DMS153 treated with DMSO at 0.1 percent for 48 hours (cell line): ENCODE measurements around the gene PDIA5.

ENCODE experiments used
- DNase-seq: peaks from one replicate; lab custom pipeline; 2025; ENCODE audit not compliant: unreplicated experiment; lab: John Stamatoyannopoulos, UW

PDIA5 gene

GRCh38 chr3:123113889-123114450, 47.1 kb downstream of the PDIA5 start:
- no peak for DNase-seq

GRCh38 chr3:123116116-123116515, 49.3 kb downstream of the PDIA5 start:
- DNase-seq = no peak

- DNase-seq = no peak
Measured at GRCh38 chr3:123119388-123119787, 52.6 kb downstream of the PDIA5 start.

- no peak for DNase-seq
Measured at GRCh38 chr3:123119802-123120201, 53.0 kb downstream of the PDIA5 start.

GRCh38 chr3:123120573-123120972, 53.7 kb downstream of the PDIA5 start:
- DNase-seq = no peak

- no peak for DNase-seq
Measured at GRCh38 chr3:123122057-123122456, 55.2 kb downstream of the PDIA5 start.

GRCh38 chr3:123122525-123123315, 55.9 kb downstream of the PDIA5 start:
- DNase-seq = no peak

GRCh38 chr3:123123716-123124616, 57.1 kb downstream of the PDIA5 start:
- no peak for DNase-seq

- DNase-seq = no peak
Measured at GRCh38 chr3:123124971-123125370, 58.1 kb downstream of the PDIA5 start.

- DNase-seq = no peak
Measured at GRCh38 chr3:123126031-123126430, 59.2 kb downstream of the PDIA5 start.

GRCh38 chr3:123126653-123127052, 59.8 kb downstream of the PDIA5 start:
- no peak for DNase-seq

GRCh38 chr3:123129092-123129491, 62.3 kb downstream of the PDIA5 start:
- no peak for DNase-seq

GRCh38 chr3:123129532-123129931, 62.7 kb downstream of the PDIA5 start:
- no peak for DNase-seq

GRCh38 chr3:123130079-123130750, 63.4 kb downstream of the PDIA5 start:
- no peak for DNase-seq

GRCh38 chr3:123134671-123135070, 67.8 kb downstream of the PDIA5 start:
- no peak for DNase-seq

- DNase-seq = no peak
Measured at GRCh38 chr3:123137001-123137400, 70.2 kb downstream of the PDIA5 start.

GRCh38 chr3:123138839-123139444, 72.1 kb downstream of the PDIA5 start:
- DNase-seq = no peak

GRCh38 chr3:123139522-123139921, 72.7 kb downstream of the PDIA5 start:
- no peak for DNase-seq

- DNase-seq = no peak
Measured at GRCh38 chr3:123140550-123140949, 73.7 kb downstream of the PDIA5 start.

- no peak for DNase-seq
Measured at GRCh38 chr3:123141276-123141675, 74.5 kb downstream of the PDIA5 start.
